ENCODE results near the gene IGSF5. TPM values are rescaled to one million over a fixed set of nuclear protein-coding genes. Genes with fewer than 3 reads are reported as not detected.

IGSF5 gene
- total RNA-seq, 2 donors from 2014 or later: 2.6 to 3.6 TPM

- DNase-seq: no peak
- Histone ChIP-seq H3K4me1 (no peaks in the 10 kb centered on the region), H3K4me3 (no peak overlapping the region), H3K27me3 (no peaks in the 10 kb centered on the region), H3K9me3 (no peaks in the 10 kb centered on the region), H3K36me3 (replicated peaks in 1 of 2; ENCODE audit: insufficient read depth in 1 of 2, low read depth in 2 of 2) (no peaks in the 10 kb centered on the region), H3K27ac (no peak overlapping the region)
- intact Hi-C loops (cut with DNase I): no loop called here
- ATAC-seq: no peak
- 67 to 78% methylated on average over 8 to 15 of the region's 15 CpGs for WGBS, 2 donors
- no peak for TF ChIP-seq POLR2A (IDR thresholded peaks at IDR 0.05)
- TF ChIP-seq CTCF (IDR thresholded peaks at IDR 0.05): no peak
These were observed 17.4 kb upstream of the IGSF5 start for GRCh38 chr21:39727401-39728120.

GRCh38 chr21:39728341-39728740 lies 16.6 kb upstream of the IGSF5 start:
- no peak overlapping the region for H3K27ac ChIP-seq
- ATAC-seq (no peak), DNase-seq (no peak)
- 86 to 88% methylated on average over 6 of the region's 6 CpGs for WGBS, 2 donors
- TF ChIP-seq POLR2A (IDR thresholded peaks at IDR 0.05): no peak
- TF ChIP-seq CTCF (IDR thresholded peaks at IDR 0.05): no peak
- intact Hi-C loops (cut with DNase I): no loop called here
- H3K4me3 ChIP-seq: no peak overlapping the region
- no peaks in the 10 kb centered on the region for H3K4me1 ChIP-seq
- no peaks in the 10 kb centered on the region for H3K9me3 ChIP-seq
- no peaks in the 10 kb centered on the region for H3K27me3 ChIP-seq
- no peaks in the 10 kb centered on the region for H3K36me3 ChIP-seq (replicated peaks in 1 of 2; ENCODE audit: insufficient read depth in 1 of 2, low read depth in 2 of 2)

GRCh38 chr21:39730418-39731157 lies 14.4 kb upstream of the IGSF5 start:
- H3K4me3 ChIP-seq: no peak overlapping the region
- TF ChIP-seq POLR2A (IDR thresholded peaks at IDR 0.05): no peak
- no peak for TF ChIP-seq CTCF (IDR thresholded peaks at IDR 0.05)
- H3K27me3 ChIP-seq: no peaks in the 10 kb centered on the region
- no peak for ATAC-seq
- intact Hi-C loops (cut with DNase I): no loop called here
- H3K27ac ChIP-seq: no peak overlapping the region
- 75% methylated on average over 13 of the region's 13 CpGs for WGBS, 2 donors
- H3K9me3 ChIP-seq: no peaks in the 10 kb centered on the region
- no peaks in the 10 kb centered on the region for H3K36me3 ChIP-seq (replicated peaks in 1 of 2; ENCODE audit: insufficient read depth in 1 of 2, low read depth in 2 of 2)
- H3K4me1 ChIP-seq: no peaks in the 10 kb centered on the region
- DNase-seq: no peak

GRCh38 chr21:39736716-39737115 lies 8.3 kb upstream of the IGSF5 start:
- ATAC-seq (no peak), DNase-seq (no peak)
- no peaks in the 10 kb centered on the region for H3K27me3 ChIP-seq
- H3K9me3 ChIP-seq: no peaks in the 10 kb centered on the region
- intact Hi-C loops (cut with DNase I): no loop called here
- TF ChIP-seq CTCF (IDR thresholded peaks at IDR 0.05) (no peak), POLR2A (IDR thresholded peaks at IDR 0.05) (no peak)
- no peak overlapping the region for H3K4me3 ChIP-seq
- no peaks in the 10 kb centered on the region for H3K4me1 ChIP-seq
- no peak overlapping the region for H3K27ac ChIP-seq
- 72 to 82% methylated on average over 4 of the region's 4 CpGs for WGBS, 2 donors
- no peaks in the 10 kb centered on the region for H3K36me3 ChIP-seq (replicated peaks in 1 of 2; ENCODE audit: insufficient read depth in 1 of 2, low read depth in 2 of 2)
